Measurements from ENCODE around the gene YBX3.

GRCh38 chr12:10709808-10710207 lies 13.3 kb downstream of the YBX3 start:
- TF ChIP-seq CTCF (IDR thresholded peaks at IDR 0.05) = no peak
- TF ChIP-seq POLR2A (IDR thresholded peaks at IDR 0.05) = no peak

Data from heart left ventricle (tissue), 13 donors.